Lung (tissue), 12 donors: ENCODE measurements around the gene CAMK2B. TPM values are rescaled to one million over a fixed set of nuclear protein-coding genes. Genes with fewer than 3 reads are reported as not detected.

ENCODE experiments used
- ATAC-seq: fragments of 200-7000 bp; cut with Tn5 transposase; one replicate; pipeline ENCODE4 v1.9.1; 2020; ENCODE audit warnings: moderate number of reproducible peaks; ENCODE audit not compliant: insufficient read depth, low FRiP score
- DNase-seq, 3 donors: peaks; one replicate each; pipeline ENCODE4 v3.0.0-alpha.2; 2013 to 2017
- H3K27ac ChIP-seq, 2 donors: one replicate each; pipeline ENCODE4 v1.5.1; 2013; ENCODE audit warnings: mild to moderate bottlenecking in 2 of 2, moderate library complexity in 2 of 2, control low read depth in 1 of 2, inconsistent platforms in 1 of 2, low read depth in 1 of 2, low read length in 1 of 2
- H3K27me3 ChIP-seq, 3 donors: one replicate each; pipeline ENCODE4 v1.5.1; 2013; ENCODE audit warnings: low read length in 2 of 3; ENCODE audit not compliant: control insufficient read depth in 3 of 3, insufficient read depth in 3 of 3
- H3K36me3 ChIP-seq, 4 donors: one replicate each; pipeline ENCODE4 v1.5.1; 2013; ENCODE audit warnings: low read length in 4 of 4, mild to moderate bottlenecking in 1 of 4, moderate library complexity in 1 of 4; ENCODE audit not compliant: control insufficient read depth in 4 of 4, insufficient read depth in 4 of 4
- H3K4me1 ChIP-seq, 5 donors: one replicate each; pipeline ENCODE4 v1.5.1; 2013; ENCODE audit warnings: low read length in 5 of 5, mild to moderate bottlenecking in 2 of 5, moderate library complexity in 1 of 5; ENCODE audit not compliant: control insufficient read depth in 5 of 5, insufficient read depth in 5 of 5
- H3K4me3 ChIP-seq: one replicate; pipeline ENCODE4 v1.5.1; 2013; ENCODE audit warnings: mild to moderate bottlenecking, control low read depth, moderate library complexity
- H3K9ac ChIP-seq, 2 donors: one replicate each; pipeline ENCODE4 v1.5.1; 2013; ENCODE audit warnings: low read length in 2 of 2, control low read depth in 1 of 2; ENCODE audit not compliant: insufficient read depth in 1 of 2
- H3K9me3 ChIP-seq, 4 donors: one replicate each; pipeline ENCODE4 v1.5.1; 2013; ENCODE audit warnings: low read length in 3 of 4, mild to moderate bottlenecking in 1 of 4, moderate library complexity in 1 of 4; ENCODE audit not compliant: control insufficient read depth in 4 of 4, insufficient read depth in 3 of 4
- CTCF ChIP-seq: IDR thresholded peaks from 2 replicates; pipeline ENCODE4 v1.5.1; 2012; ENCODE audit warnings: mild to moderate bottlenecking; ENCODE audit errors: control extremely low read depth, extremely low read depth
- polyA plus RNA-seq, 2 donors: library from polyadenylated mRNA; stranded (reverse); fragments of 200-250 nt; gene quantifications; one replicate each; pipeline ENCODE4 v1.2.1, GENCODE V29; 2013
- total RNA-seq, 2 donors: library from RNA; depleted of rRNA in 1 of 2; stranded (reverse); fragments of >200 nt in 1 of 2; gene quantifications; one replicate each; pipeline ENCODE4 v1.2.1, GENCODE V29; 2014 to 2021
- donor health status: control.
- donor health status: control.
- donor health status: Bipolar disorder and iron deficiency.
- donor health status: healthy.
- donor health status: DM: yes; HTN: yes; CAD: no.

CAMK2B gene
- total and polyA plus RNA-seq, 4 donors = 0.12 to 0.80 (median 0.33) TPM

- DNase-seq (no peak), ATAC-seq (no peak)
- no peaks in the 10 kb centered on the region for H3K36me3 ChIP-seq
- H3K9me3 ChIP-seq = peaks cover 0 to 4% (median 0%) of the 10 kb centered on the region in 4 donors
- TF ChIP-seq CTCF = no peak
- H3K4me3 ChIP-seq = no peak overlapping the region
- no peak overlapping the region for H3K9ac ChIP-seq
- H3K27ac ChIP-seq = no peak overlapping the region
- no peaks in the 10 kb centered on the region for H3K27me3 ChIP-seq
- H3K4me1 ChIP-seq = no peaks in the 10 kb centered on the region
Observed at GRCh38 chr7:44167920-44168319, 157.5 kb downstream of the CAMK2B start.

Other genes with a start within 250 kb of the CAMK2B start
- 10 to 100 TPM; 27.9 to 35.8 TPM for gene POLM, start 243.1 kb downstream of the CAMK2B start, total RNA-seq
- gene POLM, start 243.1 kb downstream of the CAMK2B start, polyA plus RNA-seq = 10 to 100 TPM; 17.9 to 19.1 TPM
- gene AEBP1, start 221.2 kb downstream of the CAMK2B start, total RNA-seq = 100 to 1,000 TPM in 1 of 2 donors, 10 to 100 TPM in 1; 43.4 to 124 TPM
- 10 to 100 TPM; 68.3 to 69.0 TPM for gene AEBP1, start 221.2 kb downstream of the CAMK2B start, polyA plus RNA-seq
- 10 to 100 TPM; 48.8 to 90.7 TPM for gene POLD2, start 202.0 kb downstream of the CAMK2B start, total RNA-seq
- gene POLD2, start 202.0 kb downstream of the CAMK2B start, polyA plus RNA-seq = 10 to 100 TPM; 61.9 to 80.7 TPM
- gene MYL7, start 184.3 kb downstream of the CAMK2B start, total RNA-seq = 10 to 100 TPM in 1 of 2 donors, not detected in 1; 13.0 TPM
- gene MYL7, start 184.3 kb downstream of the CAMK2B start, polyA plus RNA-seq = under 1 TPM in 1 of 2 donors, not detected in 1; 0.08 TPM
- 1 to 10 TPM in 1 of 2 donors, under 1 TPM in 1; 0.40 to 1.1 TPM for gene GCK, start 136.2 kb downstream of the CAMK2B start, total RNA-seq
- gene GCK, start 136.2 kb downstream of the CAMK2B start, polyA plus RNA-seq = under 1 TPM; 0.25 to 0.45 TPM
- gene YKT6, start 124.6 kb downstream of the CAMK2B start, total RNA-seq = 10 to 100 TPM; 28.4 to 74.0 TPM
- 10 to 100 TPM; 37.9 to 82.1 TPM for gene YKT6, start 124.6 kb downstream of the CAMK2B start, polyA plus RNA-seq
- gene NUDCD3, start 165.1 kb upstream of the CAMK2B start, total RNA-seq = 10 to 100 TPM; 78.0 to 91.0 TPM
- 10 to 100 TPM; 24.8 to 26.8 TPM for gene NUDCD3, start 165.1 kb upstream of the CAMK2B start, polyA plus RNA-seq
- gene NPC1L1, start 215.7 kb upstream of the CAMK2B start, total RNA-seq = under 1 TPM; 0.03 to 0.48 TPM
- gene NPC1L1, start 215.7 kb upstream of the CAMK2B start, polyA plus RNA-seq = under 1 TPM; 0.01 to 0.02 TPM
- 10 to 100 TPM; 49.8 to 67.5 TPM for gene DDX56, start 248.3 kb upstream of the CAMK2B start, total RNA-seq
- gene DDX56, start 248.3 kb upstream of the CAMK2B start, polyA plus RNA-seq = 10 to 100 TPM; 45.9 to 66.5 TPM